OCI-LY1 (cell line): ENCODE measurements around the gene IRX4.

Experiments
- EZH2 ChIP-seq: fragments of 200-600 bp; sonication (generic), shearing (Covaris generic); IDR thresholded peaks from 2 replicates; pipeline ENCODE4 v1.8.0; 2017; ENCODE audit warnings: borderline replicate concordance, mixed run types, mild to moderate bottlenecking, antibody characterized with exemption, low read length, moderate library complexity, mixed read lengths
- TF ChIP-seq, protein P1 (sequence below): fragments of 200-600 bp; sonication (generic), shearing (Covaris generic); IDR thresholded peaks from 2 replicates; pipeline ENCODE4 v1.5.1; 2017; ENCODE audit warnings: mild to moderate bottlenecking, antibody characterized with exemption, low read length, moderate library complexity, mixed read lengths

DNA sequence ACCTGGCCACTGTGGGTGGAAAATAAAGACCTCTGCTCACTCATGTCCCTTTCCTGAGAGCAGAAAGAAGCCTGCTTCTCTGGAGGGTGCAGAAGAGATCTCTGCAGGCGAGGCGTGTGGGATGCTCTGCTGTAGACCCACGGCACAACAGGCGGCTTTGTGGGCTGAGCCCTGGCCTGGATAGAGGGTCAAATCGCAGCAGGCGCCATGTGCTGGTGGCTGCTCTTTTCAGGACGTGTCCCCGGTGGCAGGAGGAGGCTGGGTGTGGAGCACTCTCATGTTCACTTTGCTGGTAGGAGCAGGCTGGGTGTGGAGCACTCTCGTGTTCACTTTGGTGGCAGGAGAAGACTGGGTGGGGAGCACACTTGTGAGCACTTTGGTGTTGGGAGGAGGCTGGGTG is 35.1 kb downstream of the IRX4 start:
- TF ChIP-seq, protein P1, sequence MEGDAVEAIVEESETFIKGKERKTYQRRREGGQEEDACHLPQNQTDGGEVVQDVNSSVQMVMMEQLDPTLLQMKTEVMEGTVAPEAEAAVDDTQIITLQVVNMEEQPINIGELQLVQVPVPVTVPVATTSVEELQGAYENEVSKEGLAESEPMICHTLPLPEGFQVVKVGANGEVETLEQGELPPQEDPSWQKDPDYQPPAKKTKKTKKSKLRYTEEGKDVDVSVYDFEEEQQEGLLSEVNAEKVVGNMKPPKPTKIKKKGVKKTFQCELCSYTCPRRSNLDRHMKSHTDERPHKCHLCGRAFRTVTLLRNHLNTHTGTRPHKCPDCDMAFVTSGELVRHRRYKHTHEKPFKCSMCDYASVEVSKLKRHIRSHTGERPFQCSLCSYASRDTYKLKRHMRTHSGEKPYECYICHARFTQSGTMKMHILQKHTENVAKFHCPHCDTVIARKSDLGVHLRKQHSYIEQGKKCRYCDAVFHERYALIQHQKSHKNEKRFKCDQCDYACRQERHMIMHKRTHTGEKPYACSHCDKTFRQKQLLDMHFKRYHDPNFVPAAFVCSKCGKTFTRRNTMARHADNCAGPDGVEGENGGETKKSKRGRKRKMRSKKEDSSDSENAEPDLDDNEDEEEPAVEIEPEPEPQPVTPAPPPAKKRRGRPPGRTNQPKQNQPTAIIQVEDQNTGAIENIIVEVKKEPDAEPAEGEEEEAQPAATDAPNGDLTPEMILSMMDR, result no peak
- no peak for TF ChIP-seq EZH2
